Measurements from ENCODE around the gene UNK. TPM values are rescaled to one million over a fixed set of nuclear protein-coding genes. Genes with fewer than 3 reads are reported as not detected.
A peak's percentile ranks its signal among the peaks of the same experiment; 100 is the strongest.

The UNK gene
- total and polyA plus RNA-seq, 9 of the 15 experiments (the other 6 are each of a cell fraction or from before 2014, with no cell fraction given): 12.8 to 38.6 (median 24.8) TPM

GRCh38 chr17:75784473-75785015 is at the start of gene UNK (continued):
- peak; percentile 95 for TF ChIP-seq POU5F1 (IDR thresholded peaks at IDR 0.05; ENCODE audit: borderline replicate concordance, low read depth, low read length, partially characterized antibody)
- no peak for TF ChIP-seq RBFOX2 (IDR thresholded peaks at IDR 0.05; ENCODE audit: low read depth, low read length)
- no peak for TF ChIP-seq MED1 (CRISPR knock-in tag; IDR thresholded peaks at IDR 0.05; ENCODE audit: borderline replicate concordance)
- TF ChIP-seq, protein P1, sequence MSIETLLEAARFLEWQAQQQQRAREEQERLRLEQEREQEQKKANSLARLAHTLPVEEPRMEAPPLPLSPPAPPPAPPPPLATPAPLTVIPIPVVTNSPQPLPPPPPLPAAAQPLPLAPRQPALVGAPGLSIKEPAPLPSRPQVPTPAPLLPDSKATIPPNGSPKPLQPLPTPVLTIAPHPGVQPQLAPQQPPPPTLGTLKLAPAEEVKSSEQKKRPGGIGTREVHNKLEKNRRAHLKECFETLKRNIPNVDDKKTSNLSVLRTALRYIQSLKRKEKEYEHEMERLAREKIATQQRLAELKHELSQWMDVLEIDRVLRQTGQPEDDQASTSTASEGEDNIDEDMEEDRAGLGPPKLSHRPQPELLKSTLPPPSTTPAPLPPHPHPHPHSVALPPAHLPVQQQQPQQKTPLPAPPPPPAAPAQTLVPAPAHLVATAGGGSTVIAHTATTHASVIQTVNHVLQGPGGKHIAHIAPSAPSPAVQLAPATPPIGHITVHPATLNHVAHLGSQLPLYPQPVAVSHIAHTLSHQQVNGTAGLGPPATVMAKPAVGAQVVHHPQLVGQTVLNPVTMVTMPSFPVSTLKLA (conservative IDR thresholded peaks at IDR 0.05): peak; percentile 80 to 85; a peak in 2 of 4 replicates
- peak; percentile 100 for TF ChIP-seq SIX5 (IDR thresholded peaks at IDR 0.05; ENCODE audit: borderline replicate concordance in 1 of 2, insufficient read depth in 1 of 2, low read depth in 1 of 2, low read length in 2 of 2)
- no peak for TF ChIP-seq ZNF280A (IDR thresholded peaks at IDR 0.05; ENCODE audit: low read depth, partially characterized antibody)
- TF ChIP-seq CUX1 (CRISPR knock-in tag; IDR thresholded peaks at IDR 0.05): no peak; the same call in 1 of the 2 replicates
- no peak for TF ChIP-seq ZNF384 (IDR thresholded peaks at IDR 0.05; ENCODE audit: low read depth, low read length)
- no peak for TF ChIP-seq MAX (CRISPR knock-in tag; IDR thresholded peaks at IDR 0.05)
- peak; percentile 1; the same call in 1 of the 2 replicates for TF ChIP-seq IRF1 (CRISPR knock-in tag; IDR thresholded peaks at IDR 0.05; ENCODE audit: borderline replicate concordance)
- TF ChIP-seq SREBF2 (CRISPR knock-in tag; IDR thresholded peaks at IDR 0.05): no peak
- TF ChIP-seq ZNF232 (CRISPR knock-in tag; IDR thresholded peaks at IDR 0.05): no peak
- peak; percentile 72 for TF ChIP-seq ASH1L (IDR thresholded peaks at IDR 0.05; ENCODE audit: borderline replicate concordance, low read depth, partially characterized antibody)
- TF ChIP-seq POLR2A (conservative IDR thresholded peaks at IDR 0.05): peak; percentile 29; the same call in 1 of the 2 replicates
- no peak for TF ChIP-seq ZC3H4 (CRISPR knock-in tag; IDR thresholded peaks at IDR 0.05; ENCODE audit: borderline replicate concordance)
- TF ChIP-seq PTBP1 (IDR thresholded peaks at IDR 0.05; ENCODE audit: low read depth, low read length): no peak
- TF ChIP-seq ZC3H8 (IDR thresholded peaks at IDR 0.05): no peak
- no peak for TF ChIP-seq ARNT (IDR thresholded peaks at IDR 0.05)
